Measurements from ENCODE around the gene HNMT. TPM values are rescaled to one million over a fixed set of nuclear protein-coding genes. Genes with fewer than 3 reads are reported as not detected.
A peak's percentile ranks its signal among the peaks of the same experiment; 100 is the strongest.

Gene HNMT
- total and polyA plus RNA-seq, 2 of the 13 experiments (the other 11 are each of a cell fraction or from before 2014, with no cell fraction given), result 279 to 309 TPM

- TF ChIP-seq ZBTB26 (CRISPR knock-in tag; IDR thresholded peaks at IDR 0.05; ENCODE audit: borderline replicate concordance) (no peak), RXRB (CRISPR knock-in tag; IDR thresholded peaks at IDR 0.05; ENCODE audit: borderline replicate concordance) (peak; percentile 82; the same call in 1 of the 2 replicates), TRIM22 (IDR thresholded peaks at IDR 0.05) (no peak), AGO2 (optimal IDR thresholded peaks at IDR 0.05; ENCODE audit: low read depth, low read length) (peak; percentile 90), ZGPAT (CRISPR knock-in tag; IDR thresholded peaks at IDR 0.05) (peak; percentile 71; the same call in 1 of the 2 replicates), FOXK1 (CRISPR knock-in tag; IDR thresholded peaks at IDR 0.05; ENCODE audit: borderline replicate concordance, low read depth) (peak; percentile 54; the same call in 1 of the 2 replicates), ZNF280B (CRISPR knock-in tag; IDR thresholded peaks at IDR 0.05; ENCODE audit: borderline replicate concordance) (no peak), MLXIP (CRISPR knock-in tag; IDR thresholded peaks at IDR 0.05; ENCODE audit: borderline replicate concordance) (no peak), HNF4G (IDR thresholded peaks at IDR 0.05; ENCODE audit: borderline replicate concordance, low read depth, low read length) (peak; percentile 73), HNF4G (CRISPR knock-in tag; IDR thresholded peaks at IDR 0.05; ENCODE audit: borderline replicate concordance, low read depth) (peak; percentile 50; the same call in 1 of the 2 replicates), RELA (CRISPR knock-in tag; IDR thresholded peaks at IDR 0.05) (peak; percentile 54; the same call in 1 of the 2 replicates), ZFP90 (CRISPR knock-in tag; IDR thresholded peaks at IDR 0.05; ENCODE audit: borderline replicate concordance) (no peak), PCBP1 (IDR thresholded peaks at IDR 0.05; ENCODE audit: borderline replicate concordance, low read depth, low read length) (no peak), SIX1 (CRISPR knock-in tag; IDR thresholded peaks at IDR 0.05; ENCODE audit: borderline replicate concordance) (peak; percentile 65; the same call in 1 of the 2 replicates), DDIT3 (CRISPR knock-in tag; IDR thresholded peaks at IDR 0.05) (no peak; the same call in 1 of the 2 replicates), MYPOP (CRISPR knock-in tag; IDR thresholded peaks at IDR 0.05) (peak; percentile 46; the same call in 1 of the 2 replicates)
These were observed 4.5 kb downstream of the HNMT start (continued) for GRCh38 chr2:137968477-137969417.

All from HepG2 (cell line).